H9 (cell line): ENCODE data around the gene DLX1. TPM values are rescaled to one million over a fixed set of nuclear protein-coding genes. Genes with fewer than 3 reads are reported as not detected.

Source experiments
- DNase-seq: peaks from one replicate; pipeline ENCODE4 v3.0.0-alpha.2; 2017
- H2AFZ ChIP-seq: one replicate; pipeline ENCODE4 v1.6.1; 2013; ENCODE audit warnings: mild to moderate bottlenecking, low read length, control low read depth, moderate library complexity
- H2AK5ac ChIP-seq: 2 replicates; pipeline ENCODE4 v1.6.1; 2013; ENCODE audit warnings: low read length, control low read depth, mixed read lengths; ENCODE audit not compliant: insufficient read length
- H2BK120ac ChIP-seq: one replicate; pipeline ENCODE4 v1.6.1; 2013; ENCODE audit warnings: low read depth, mild to moderate bottlenecking, low read length, control low read depth, inconsistent platforms; ENCODE audit not compliant: poor library complexity, severe bottlenecking
- H2BK12ac ChIP-seq: 2 replicates; pipeline ENCODE4 v1.6.1; 2013; ENCODE audit warnings: low read length, control low read depth, mixed read lengths, low read depth; ENCODE audit not compliant: insufficient read length
- H2BK15ac ChIP-seq: 2 replicates; pipeline ENCODE4 v1.6.1; 2013; ENCODE audit warnings: low read depth, low read length, control low read depth
- H2BK20ac ChIP-seq: one replicate; pipeline ENCODE4 v1.6.1; 2013; ENCODE audit warnings: low read depth, mild to moderate bottlenecking, low read length, control low read depth, inconsistent platforms; ENCODE audit not compliant: poor library complexity, severe bottlenecking
- H2BK5ac ChIP-seq: 2 replicates; pipeline ENCODE4 v1.6.1; 2013; ENCODE audit warnings: low read length, control low read depth, mixed read lengths; ENCODE audit not compliant: insufficient read length
- H3K14ac ChIP-seq: 2 replicates; pipeline ENCODE4 v1.6.1; 2013; ENCODE audit warnings: low read length, control low read depth; ENCODE audit not compliant: insufficient read depth
- H3K18ac ChIP-seq: 2 replicates; pipeline ENCODE4 v1.6.1; 2013; ENCODE audit warnings: low read depth, mild to moderate bottlenecking, mixed read lengths, low read length, control low read depth; ENCODE audit not compliant: insufficient read length
- H3K23ac ChIP-seq: 2 replicates; pipeline ENCODE4 v1.6.1; 2013; ENCODE audit warnings: low read length, control low read depth, mixed read lengths, low read depth; ENCODE audit not compliant: insufficient read length
- H3K23me2 ChIP-seq: 2 replicates; pipeline ENCODE4 v1.6.1; 2013; ENCODE audit warnings: low read depth, mild to moderate bottlenecking, mixed read lengths, low read length, control low read depth; ENCODE audit not compliant: insufficient read length, poor library complexity, severe bottlenecking
- H3K27ac ChIP-seq: 2 replicates; pipeline ENCODE4 v1.5.1; 2013; ENCODE audit warnings: low read length, control low read depth, mixed read lengths, low read depth; ENCODE audit not compliant: insufficient read length
- H3K27me3 ChIP-seq: 2 replicates; pipeline ENCODE4 v1.6.1; 2013; ENCODE audit warnings: low read length, control low read depth, inconsistent platforms; ENCODE audit not compliant: insufficient read depth
- H3K4ac ChIP-seq: 2 replicates; pipeline ENCODE4 v1.6.1; 2013; ENCODE audit warnings: low read depth, mild to moderate bottlenecking, control low read depth, inconsistent platforms, low read length, moderate library complexity
- H3K4me1 ChIP-seq: 2 replicates; pipeline ENCODE4 v1.6.1; 2013; ENCODE audit warnings: low read length, control low read depth, inconsistent platforms; ENCODE audit not compliant: insufficient read depth
- H3K4me2 ChIP-seq: 2 replicates; pipeline ENCODE4 v1.6.1; 2013; ENCODE audit warnings: low read length, control low read depth, mixed read lengths; ENCODE audit not compliant: insufficient read length, insufficient read depth
- H3K56ac ChIP-seq: 2 replicates; pipeline ENCODE4 v1.6.1; 2013; ENCODE audit warnings: low read depth, mild to moderate bottlenecking, mixed read lengths, low read length, control low read depth; ENCODE audit not compliant: insufficient read length
- H3K79me1 ChIP-seq: 2 replicates; pipeline ENCODE4 v1.6.1; 2013; ENCODE audit warnings: low read depth, mild to moderate bottlenecking, moderate library complexity, low read length, control low read depth, inconsistent platforms; ENCODE audit not compliant: insufficient read depth, poor library complexity, severe bottlenecking
- H3K79me2 ChIP-seq: 2 replicates; pipeline ENCODE4 v1.6.1; 2013; ENCODE audit warnings: low read length, control low read depth, inconsistent platforms; ENCODE audit not compliant: insufficient read depth
- H3K9ac ChIP-seq: 2 replicates; pipeline ENCODE4 v1.6.1; 2013; ENCODE audit warnings: low read length, control low read depth, mixed read lengths; ENCODE audit not compliant: insufficient read length; ENCODE audit errors: extremely low read depth
- H3K9me3 ChIP-seq: one replicate; pipeline ENCODE4 v1.6.1; 2013; ENCODE audit warnings: low read depth, low read length, inconsistent platforms; ENCODE audit not compliant: control insufficient read depth
- H3T11ph ChIP-seq: one replicate; pipeline ENCODE4 v1.6.1; 2013; ENCODE audit warnings: mild to moderate bottlenecking, low read length, control low read depth, inconsistent platforms
- H4K20me1 ChIP-seq: one replicate; pipeline ENCODE4 v1.6.1; 2013; ENCODE audit not compliant: control insufficient read depth, insufficient read length, insufficient read depth
- H4K5ac ChIP-seq: 2 replicates; pipeline ENCODE4 v1.6.1; 2013; ENCODE audit warnings: low read depth, mild to moderate bottlenecking, mixed read lengths, low read length, control low read depth; ENCODE audit not compliant: insufficient read length
- H4K8ac ChIP-seq: replicated peaks from 2 replicates; pipeline ENCODE4 v1.6.1; 2013; ENCODE audit warnings: low read length, control low read depth, mixed read lengths, low read depth; ENCODE audit not compliant: insufficient read length
- H4K91ac ChIP-seq: 2 replicates; pipeline ENCODE4 v1.6.1; 2013; ENCODE audit warnings: low read depth, mild to moderate bottlenecking, moderate library complexity, mixed read lengths, low read length, control low read depth; ENCODE audit not compliant: insufficient read length
- H3K27ac Mint-ChIP-seq, 3 experiments: 2 replicates in 2 of 3; 3 replicates in 1 of 3; pipeline ENCODE4 v1.8.0; 2020 to 2021; ENCODE audit warnings: mixed read lengths in 3 of 3, mild to moderate bottlenecking in 1 of 3, moderate library complexity in 1 of 3
- H3K27me3 Mint-ChIP-seq: 2 replicates; pipeline ENCODE4 v1.8.0; 2021; ENCODE audit warnings: low read depth, mild to moderate bottlenecking, moderate library complexity, mixed read lengths
- H3K36me3 Mint-ChIP-seq, 3 experiments: 2 replicates in 2 of 3; 3 replicates in 1 of 3; pipeline ENCODE4 v1.8.0; 2020 to 2021; ENCODE audit warnings: low read depth in 3 of 3, mixed read lengths in 3 of 3; ENCODE audit not compliant: insufficient read depth in 1 of 3
- H3K4me1 Mint-ChIP-seq, 2 experiments: 2 replicates each; pipeline ENCODE4 v1.8.0; 2020; ENCODE audit warnings: mixed read lengths in 2 of 2
- H3K4me3 Mint-ChIP-seq, 2 experiments: 2 replicates in 1 of 2; 3 replicates in 1 of 2; pipeline ENCODE4 v1.8.0; 2020 to 2021; ENCODE audit warnings: mild to moderate bottlenecking in 2 of 2, mixed read lengths in 2 of 2, moderate library complexity in 1 of 2
- H3K9me3 Mint-ChIP-seq, 2 experiments: 2 replicates in 1 of 2; 3 replicates in 1 of 2; pipeline ENCODE4 v1.8.0; 2020; ENCODE audit warnings: mild to moderate bottlenecking in 2 of 2, mixed read lengths in 2 of 2, moderate library complexity in 1 of 2
- CTCF ChIP-seq: fragments of 200-600 bp; sonication (generic); conservative IDR thresholded peaks from 3 replicates; pipeline ENCODE4 v1.8.0; 2021; ENCODE audit warnings: antibody characterized with exemption, mild to moderate bottlenecking
- WGBS: extraction: QIAGEN DNeasy Blood & Tissue Kit; methylation state at CpG from one replicate; pipeline ENCODE4 v1.1.7; 2013; ENCODE audit warnings: missing lambda C conversion rate, low lambda C conversion rate, mixed read lengths; ENCODE audit not compliant: insufficient read length; ENCODE audit errors: extremely low coverage; 5-methylcytosine and 5-hydroxymethylcytosine counted together
- total RNA-seq: library from RNA; stranded (reverse); gene quantifications from 2 replicates; pipeline ENCODE4 v1.2.1, GENCODE V29; 2021

The DLX1 gene
- total RNA-seq, 1 experiment from 2014 or later: not detected

GRCh38 chr2:172038604-172039003 is 46.7 kb upstream of the DLX1 start:
- Histone ChIP-seq H4K8ac (no peak overlapping the region), H3T11ph (no peak overlapping the region), H3K4ac (no peak overlapping the region), H3K79me2 (no peaks in the 10 kb centered on the region), H2AK5ac (no peak overlapping the region), H3K4me1 (no peaks in the 10 kb centered on the region), H4K20me1 (no peaks in the 10 kb centered on the region), H2BK5ac (no peak overlapping the region), H3K9ac (no peak overlapping the region), H3K18ac (no peak overlapping the region), H2BK15ac (no peak overlapping the region), H2AFZ (no peak overlapping the region), H3K79me1 (no peaks in the 10 kb centered on the region), H4K91ac (no peak overlapping the region), H3K14ac (no peak overlapping the region), H3K27me3 (no peaks in the 10 kb centered on the region), H3K4me2 (no peak overlapping the region), H3K56ac (no peak overlapping the region), H3K27ac (no peak overlapping the region), H4K5ac (no peak overlapping the region), H3K9me3 (no peaks in the 10 kb centered on the region), H2BK120ac (no peak overlapping the region), H3K23ac (no peak overlapping the region), H3K23me2 (no peaks in the 10 kb centered on the region), H2BK12ac (no peak overlapping the region), H2BK20ac (no peak overlapping the region)
- no peak for TF ChIP-seq CTCF
- H3K36me3 Mint-ChIP-seq: no peaks in the 10 kb centered on the region; a peak in 1 of 7 replicates
- no peak for DNase-seq
- no peaks in the 10 kb centered on the region for H3K4me1 Mint-ChIP-seq
- no CpG with 5 or more reads among the region's 2 CpGs for WGBS
- no peaks in the 10 kb centered on the region for H3K9me3 Mint-ChIP-seq
- H3K27me3 Mint-ChIP-seq: no peaks in the 10 kb centered on the region
- H3K27ac Mint-ChIP-seq: no peak overlapping the region
- H3K4me3 Mint-ChIP-seq: no peak overlapping the region
